SIG-M5 treated with dmso at 0.1 percent for 504 hours (cell line): ENCODE measurements around the gene EPSTI1.

Experiments
- DNase-seq: peaks from one replicate; lab custom pipeline; 2025; ENCODE audit not compliant: unreplicated experiment; lab: John Stamatoyannopoulos, UW

EPSTI1 gene

GRCh38 chr13:42859760-42860159, 132.3 kb downstream of the EPSTI1 start:
- DNase-seq = no peak

- no peak for DNase-seq
Measured at GRCh38 chr13:42855410-42855809, 136.6 kb downstream of the EPSTI1 start.

GRCh38 chr13:42852136-42852535, 139.9 kb downstream of the EPSTI1 start:
- DNase-seq = no peak

GRCh38 chr13:42849200-42849599, 142.8 kb downstream of the EPSTI1 start:
- DNase-seq = no peak

GRCh38 chr13:42847891-42848663, 144.0 kb downstream of the EPSTI1 start:
- no peak for DNase-seq

- DNase-seq = no peak
Measured at GRCh38 chr13:42836930-42837690, 154.9 kb downstream of the EPSTI1 start.
